Activated T-helper 1 cell treated with Interleukin-2 at 50 U/mL for 16 hours (primary cell): ENCODE results near the gene IRF5.
"Not testable (repeated sequence)": the region's sequence is repeated elsewhere in the genome, so short reads cannot be mapped to it uniquely, and the experiment has no call there.

Experiments used
- DNase-seq: peaks from one replicate; pipeline ENCODE4 v3.0.0-alpha.2; 2020; ENCODE audit warnings: low read depth

Gene IRF5

GRCh38 chr7:128968624-128969023 lies 30.9 kb downstream of the IRF5 start:
- DNase-seq = no peak

- DNase-seq = no peak
Observed at GRCh38 chr7:128974241-128974934, 36.7 kb downstream of the IRF5 start.

- no peak for DNase-seq
Observed at GRCh38 chr7:128982105-128982504, 44.4 kb downstream of the IRF5 start.

- DNase-seq = no peak
Observed at GRCh38 chr7:128985660-128986059, 47.9 kb downstream of the IRF5 start.

GRCh38 chr7:128986609-128987008 lies 48.9 kb downstream of the IRF5 start:
- no peak for DNase-seq

- no peak for DNase-seq
Observed at GRCh38 chr7:128988372-128988771, 50.6 kb downstream of the IRF5 start.

- DNase-seq = no peak
Observed at GRCh38 chr7:128989961-128990360, 52.2 kb downstream of the IRF5 start.

- no peak for DNase-seq
Observed at GRCh38 chr7:128993419-128993818, 55.7 kb downstream of the IRF5 start.

GRCh38 chr7:128994560-128994959 lies 56.8 kb downstream of the IRF5 start:
- not testable (repeated sequence) for DNase-seq

- no peak for DNase-seq
Observed at GRCh38 chr7:128997181-128997580, 59.5 kb downstream of the IRF5 start.
